Lung (tissue), 12 donors: ENCODE results near the gene TAF11L11. TPM values are rescaled to one million over a fixed set of nuclear protein-coding genes. Genes with fewer than 3 reads are reported as not detected.
"Not testable (repeated sequence)": the region's sequence is repeated elsewhere in the genome, so short reads cannot be mapped to it uniquely, and the experiment has no call there.

ENCODE experiments used
- ATAC-seq: fragments of 200-7000 bp; cut with Tn5 transposase; one replicate; pipeline ENCODE4 v1.9.1; 2020; ENCODE audit warnings: moderate number of reproducible peaks; ENCODE audit not compliant: insufficient read depth, low FRiP score
- DNase-seq, 3 donors: peaks; one replicate each; pipeline ENCODE4 v3.0.0-alpha.2; 2013 to 2017
- H3K27ac ChIP-seq, 2 donors: one replicate each; pipeline ENCODE4 v1.5.1; 2013; ENCODE audit warnings: mild to moderate bottlenecking in 2 of 2, moderate library complexity in 2 of 2, control low read depth in 1 of 2, inconsistent platforms in 1 of 2, low read depth in 1 of 2, low read length in 1 of 2
- H3K27me3 ChIP-seq, 3 donors: one replicate each; pipeline ENCODE4 v1.5.1; 2013; ENCODE audit warnings: low read length in 2 of 3; ENCODE audit not compliant: control insufficient read depth in 3 of 3, insufficient read depth in 3 of 3
- H3K36me3 ChIP-seq, 4 donors: one replicate each; pipeline ENCODE4 v1.5.1; 2013; ENCODE audit warnings: low read length in 4 of 4, mild to moderate bottlenecking in 1 of 4, moderate library complexity in 1 of 4; ENCODE audit not compliant: control insufficient read depth in 4 of 4, insufficient read depth in 4 of 4
- H3K4me1 ChIP-seq, 5 donors: one replicate each; pipeline ENCODE4 v1.5.1; 2013; ENCODE audit warnings: low read length in 5 of 5, mild to moderate bottlenecking in 2 of 5, moderate library complexity in 1 of 5; ENCODE audit not compliant: control insufficient read depth in 5 of 5, insufficient read depth in 5 of 5
- H3K4me3 ChIP-seq: one replicate; pipeline ENCODE4 v1.5.1; 2013; ENCODE audit warnings: mild to moderate bottlenecking, control low read depth, moderate library complexity
- H3K9ac ChIP-seq, 2 donors: one replicate each; pipeline ENCODE4 v1.5.1; 2013; ENCODE audit warnings: low read length in 2 of 2, control low read depth in 1 of 2; ENCODE audit not compliant: insufficient read depth in 1 of 2
- H3K9me3 ChIP-seq, 4 donors: one replicate each; pipeline ENCODE4 v1.5.1; 2013; ENCODE audit warnings: low read length in 3 of 4, mild to moderate bottlenecking in 1 of 4, moderate library complexity in 1 of 4; ENCODE audit not compliant: control insufficient read depth in 4 of 4, insufficient read depth in 3 of 4
- WGBS, 2 donors: extraction: QIAGEN DNeasy Blood & Tissue Kit; methylation state at CpG; one replicate each; pipeline ENCODE4 v1.1.7; 2013; 5-methylcytosine and 5-hydroxymethylcytosine counted together
- polyA plus RNA-seq, 2 donors: library from polyadenylated mRNA; stranded (reverse); fragments of 200-250 nt; gene quantifications; one replicate each; pipeline ENCODE4 v1.2.1, GENCODE V29; 2013
- total RNA-seq, 2 donors: library from RNA; depleted of rRNA in 1 of 2; stranded (reverse); fragments of >200 nt in 1 of 2; gene quantifications; one replicate each; pipeline ENCODE4 v1.2.1, GENCODE V29; 2014 to 2021
- TF ChIP-seq, protein P1 (sequence below): IDR thresholded peaks from 2 replicates; pipeline ENCODE4 v1.5.1; 2012; ENCODE audit warnings: mild to moderate bottlenecking; ENCODE audit errors: control extremely low read depth, extremely low read depth
- donor health status: control.
- donor health status: control.
- donor health status: Bipolar disorder and iron deficiency.
- donor health status: healthy.
- donor health status: DM: yes; HTN: yes; CAD: no.

Gene TAF11L11
- total and polyA plus RNA-seq, 4 donors, result not detected

GRCh38 chr5:17610092-17610491 is 6.1 kb downstream of the TAF11L11 start, which contains the start of gene TAF11L12:
TSS of gene TAF11L12 (plus strand) at chr5:17610392.
- not testable (repeated sequence) for H3K4me1 ChIP-seq, H3K4me3 ChIP-seq, DNase-seq, ATAC-seq, H3K9me3 ChIP-seq, H3K27ac ChIP-seq, H3K27me3 ChIP-seq, H3K36me3 ChIP-seq, H3K9ac ChIP-seq
- WGBS, 2 donors, result 76 to 83% methylated on average over 2 of the region's 2 CpGs

- no peak for ATAC-seq
- H3K36me3 ChIP-seq, result no peaks in the 10 kb centered on the region
- 90 to 97% methylated on average over 17 of the region's 17 CpGs for WGBS, 2 donors
- H3K27me3 ChIP-seq, result no peaks in the 10 kb centered on the region
- H3K4me1 ChIP-seq, result no peaks in the 10 kb centered on the region
- TF ChIP-seq, protein P1, sequence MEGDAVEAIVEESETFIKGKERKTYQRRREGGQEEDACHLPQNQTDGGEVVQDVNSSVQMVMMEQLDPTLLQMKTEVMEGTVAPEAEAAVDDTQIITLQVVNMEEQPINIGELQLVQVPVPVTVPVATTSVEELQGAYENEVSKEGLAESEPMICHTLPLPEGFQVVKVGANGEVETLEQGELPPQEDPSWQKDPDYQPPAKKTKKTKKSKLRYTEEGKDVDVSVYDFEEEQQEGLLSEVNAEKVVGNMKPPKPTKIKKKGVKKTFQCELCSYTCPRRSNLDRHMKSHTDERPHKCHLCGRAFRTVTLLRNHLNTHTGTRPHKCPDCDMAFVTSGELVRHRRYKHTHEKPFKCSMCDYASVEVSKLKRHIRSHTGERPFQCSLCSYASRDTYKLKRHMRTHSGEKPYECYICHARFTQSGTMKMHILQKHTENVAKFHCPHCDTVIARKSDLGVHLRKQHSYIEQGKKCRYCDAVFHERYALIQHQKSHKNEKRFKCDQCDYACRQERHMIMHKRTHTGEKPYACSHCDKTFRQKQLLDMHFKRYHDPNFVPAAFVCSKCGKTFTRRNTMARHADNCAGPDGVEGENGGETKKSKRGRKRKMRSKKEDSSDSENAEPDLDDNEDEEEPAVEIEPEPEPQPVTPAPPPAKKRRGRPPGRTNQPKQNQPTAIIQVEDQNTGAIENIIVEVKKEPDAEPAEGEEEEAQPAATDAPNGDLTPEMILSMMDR, result no peak
- H3K9me3 ChIP-seq, result no peaks in the 10 kb centered on the region
- H3K27ac ChIP-seq, result no peak overlapping the region
- DNase-seq, result no peak
- H3K9ac ChIP-seq, result no peak overlapping the region
- no peak overlapping the region for H3K4me3 ChIP-seq
Measured at GRCh38 chr5:17614872-17615605, 11.1 kb downstream of the TAF11L11 start.

DNA sequence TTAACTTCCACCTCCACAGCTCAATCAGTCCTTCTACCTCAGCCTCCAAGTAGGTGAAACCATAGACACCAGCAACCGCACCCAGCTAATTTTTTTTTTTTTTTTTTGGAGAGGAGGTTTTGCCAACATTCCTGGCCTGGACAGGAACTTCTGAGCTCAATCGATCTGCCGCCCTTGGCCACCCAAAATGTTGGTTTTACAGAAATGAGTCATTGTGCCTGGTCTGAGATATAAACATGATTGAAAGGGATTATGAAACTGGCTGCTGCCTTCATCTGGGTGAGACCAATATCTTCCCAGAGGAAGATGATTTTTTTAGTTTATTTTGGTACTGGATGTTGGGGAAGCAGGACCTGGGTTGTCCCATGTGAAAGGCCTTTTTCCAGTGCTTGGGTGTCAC is 15.4 kb downstream of the TAF11L11 start:
- WGBS, 2 donors, result 92 to 96% methylated on average over 3 of the region's 3 CpGs
- no peak overlapping the region for H3K27ac ChIP-seq

DNA sequence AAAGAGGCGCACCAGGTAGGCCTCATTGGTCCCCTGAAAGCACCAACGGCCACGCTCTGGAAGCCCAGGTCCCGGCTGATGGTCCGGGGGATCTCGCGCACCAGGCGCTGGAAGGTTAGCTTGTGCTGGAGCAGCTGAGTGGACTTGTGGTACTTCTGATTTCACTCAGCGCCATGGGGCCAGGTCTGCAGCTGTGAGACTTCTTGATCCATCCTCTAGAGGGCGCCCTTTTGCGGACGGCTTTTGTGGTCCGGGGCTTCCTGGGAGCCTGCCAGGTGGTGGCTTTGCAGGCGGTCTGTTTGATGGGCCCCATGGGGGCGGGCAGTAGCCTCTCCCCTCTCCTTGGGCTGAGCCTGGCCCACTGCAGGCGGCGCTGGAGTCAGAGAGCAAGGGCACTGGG is 16.6 kb downstream of the TAF11L11 start:
- 86% methylated on average over 17 of the region's 17 CpGs for WGBS, 2 donors
- Histone ChIP-seq H3K4me3 (no peak overlapping the region), H3K27ac (no peak overlapping the region), H3K27me3 (no peaks in the 10 kb centered on the region), H3K36me3 (no peaks in the 10 kb centered on the region), H3K9ac (no peak overlapping the region), H3K4me1 (no peaks in the 10 kb centered on the region), H3K9me3 (no peaks in the 10 kb centered on the region)
- TF ChIP-seq, protein P1, result no peak
- DNase-seq, result no peak
- ATAC-seq, result no peak

More for the DNA sequence above, 15.4 kb downstream of the TAF11L11 start:
- no peak overlapping the region for H3K4me3 ChIP-seq
- DNase-seq (no peak), ATAC-seq (no peak)
- H3K9me3 ChIP-seq, result no peaks in the 10 kb centered on the region
- no peaks in the 10 kb centered on the region for H3K27me3 ChIP-seq
- TF ChIP-seq, protein P1, result no peak
- no peak overlapping the region for H3K9ac ChIP-seq
- no peaks in the 10 kb centered on the region for H3K4me1 ChIP-seq
- H3K36me3 ChIP-seq, result no peaks in the 10 kb centered on the region
